ENCODE data around the gene MINDY4.

- no peak for TF ChIP-seq TCF7L2 (IDR thresholded peaks at IDR 0.05; ENCODE audit: low read depth, low read length)
- no peak for TF ChIP-seq CBX2 (IDR thresholded peaks at IDR 0.05; ENCODE audit: low read depth, low read length)
- TF ChIP-seq CBX2 (CRISPR knock-in tag; IDR thresholded peaks at IDR 0.05; ENCODE audit: low read depth): no peak
- no peak for TF ChIP-seq YY1 (IDR thresholded peaks at IDR 0.05; ENCODE audit: insufficient read depth, insufficient replicate concordance, low read depth, low read length)
These were observed 73.7 kb downstream of the MINDY4 start for GRCh38 chr7:30844916-30845315.

Measured in HepG2 (cell line).